Progenitor cell of endocrine pancreas (in vitro differentiated cells): ENCODE data around the gene AOPEP. TPM values are rescaled to one million over a fixed set of nuclear protein-coding genes. Genes with fewer than 3 reads are reported as not detected.

Source experiments
- DNase-seq: peaks from one replicate; pipeline ENCODE4 v3.0.0; 2021; ENCODE audit warnings: low spot score; ENCODE audit not compliant: unreplicated experiment
- H3K27ac Mint-ChIP-seq: 2 replicates; pipeline ENCODE4 v1.8.0; 2021; ENCODE audit warnings: mild to moderate bottlenecking, moderate library complexity, mixed read lengths
- H3K27me3 Mint-ChIP-seq: 2 replicates; pipeline ENCODE4 v1.8.0; 2021; ENCODE audit warnings: mixed read lengths
- H3K36me3 Mint-ChIP-seq: 2 replicates; pipeline ENCODE4 v1.8.0; 2022; ENCODE audit warnings: mixed read lengths; ENCODE audit not compliant: insufficient read depth
- H3K4me1 Mint-ChIP-seq: 2 replicates; pipeline ENCODE4 v1.8.0; 2021; ENCODE audit warnings: low read depth, mixed read lengths
- H3K4me3 Mint-ChIP-seq: 2 replicates; pipeline ENCODE4 v1.8.0; 2021; ENCODE audit warnings: low read depth, mild to moderate bottlenecking, moderate library complexity, mixed read lengths
- H3K9me3 Mint-ChIP-seq: 2 replicates; pipeline ENCODE4 v1.8.0; 2021; ENCODE audit warnings: low read depth, mixed read lengths
- total RNA-seq: library from RNA; stranded (reverse); gene quantifications from 2 replicates; pipeline ENCODE4 v1.2.1, GENCODE V29; 2021
- TF ChIP-seq, protein P1 (sequence below): fragments of 200-600 bp; sonication (generic); IDR thresholded peaks from one replicate; pipeline ENCODE4 v1.5.0; 2021; ENCODE audit warnings: antibody characterized with exemption, mild to moderate bottlenecking; ENCODE audit not compliant: unreplicated experiment

The AOPEP gene
- total RNA-seq, 1 donor from 2014 or later = 58.2 TPM

DNA sequence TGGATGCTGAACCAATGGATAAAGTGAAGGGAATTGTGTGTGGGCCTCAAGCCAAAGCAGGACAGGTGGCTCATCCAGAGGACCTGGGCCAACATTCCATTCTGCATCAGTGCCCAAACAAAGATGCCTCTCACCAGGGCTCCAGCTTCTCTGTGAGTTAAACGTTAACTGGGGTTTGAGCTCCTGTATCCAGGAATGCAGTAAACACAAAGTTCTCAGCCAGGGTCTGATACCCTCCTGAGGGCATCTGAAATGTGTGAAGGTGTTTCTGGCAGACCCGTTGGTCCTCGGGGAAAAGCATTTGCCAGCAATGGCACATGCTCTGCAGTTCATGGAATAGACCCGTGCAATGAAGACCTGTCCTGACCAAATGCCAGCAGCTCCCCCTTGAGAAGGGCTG is 33.9 kb upstream of the AOPEP start:
- Mint-ChIP-seq H3K4me1 (peaks cover 18% of the 10 kb centered on the region), H3K27ac (peak overlapping the region; percentile 49), H3K27me3 (no peaks in the 10 kb centered on the region), H3K4me3 (no peak overlapping the region), H3K36me3 (no peaks in the 10 kb centered on the region), H3K9me3 (no peaks in the 10 kb centered on the region)
- DNase-seq = no peak
- TF ChIP-seq, protein P1, sequence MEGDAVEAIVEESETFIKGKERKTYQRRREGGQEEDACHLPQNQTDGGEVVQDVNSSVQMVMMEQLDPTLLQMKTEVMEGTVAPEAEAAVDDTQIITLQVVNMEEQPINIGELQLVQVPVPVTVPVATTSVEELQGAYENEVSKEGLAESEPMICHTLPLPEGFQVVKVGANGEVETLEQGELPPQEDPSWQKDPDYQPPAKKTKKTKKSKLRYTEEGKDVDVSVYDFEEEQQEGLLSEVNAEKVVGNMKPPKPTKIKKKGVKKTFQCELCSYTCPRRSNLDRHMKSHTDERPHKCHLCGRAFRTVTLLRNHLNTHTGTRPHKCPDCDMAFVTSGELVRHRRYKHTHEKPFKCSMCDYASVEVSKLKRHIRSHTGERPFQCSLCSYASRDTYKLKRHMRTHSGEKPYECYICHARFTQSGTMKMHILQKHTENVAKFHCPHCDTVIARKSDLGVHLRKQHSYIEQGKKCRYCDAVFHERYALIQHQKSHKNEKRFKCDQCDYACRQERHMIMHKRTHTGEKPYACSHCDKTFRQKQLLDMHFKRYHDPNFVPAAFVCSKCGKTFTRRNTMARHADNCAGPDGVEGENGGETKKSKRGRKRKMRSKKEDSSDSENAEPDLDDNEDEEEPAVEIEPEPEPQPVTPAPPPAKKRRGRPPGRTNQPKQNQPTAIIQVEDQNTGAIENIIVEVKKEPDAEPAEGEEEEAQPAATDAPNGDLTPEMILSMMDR = no peak

DNA sequence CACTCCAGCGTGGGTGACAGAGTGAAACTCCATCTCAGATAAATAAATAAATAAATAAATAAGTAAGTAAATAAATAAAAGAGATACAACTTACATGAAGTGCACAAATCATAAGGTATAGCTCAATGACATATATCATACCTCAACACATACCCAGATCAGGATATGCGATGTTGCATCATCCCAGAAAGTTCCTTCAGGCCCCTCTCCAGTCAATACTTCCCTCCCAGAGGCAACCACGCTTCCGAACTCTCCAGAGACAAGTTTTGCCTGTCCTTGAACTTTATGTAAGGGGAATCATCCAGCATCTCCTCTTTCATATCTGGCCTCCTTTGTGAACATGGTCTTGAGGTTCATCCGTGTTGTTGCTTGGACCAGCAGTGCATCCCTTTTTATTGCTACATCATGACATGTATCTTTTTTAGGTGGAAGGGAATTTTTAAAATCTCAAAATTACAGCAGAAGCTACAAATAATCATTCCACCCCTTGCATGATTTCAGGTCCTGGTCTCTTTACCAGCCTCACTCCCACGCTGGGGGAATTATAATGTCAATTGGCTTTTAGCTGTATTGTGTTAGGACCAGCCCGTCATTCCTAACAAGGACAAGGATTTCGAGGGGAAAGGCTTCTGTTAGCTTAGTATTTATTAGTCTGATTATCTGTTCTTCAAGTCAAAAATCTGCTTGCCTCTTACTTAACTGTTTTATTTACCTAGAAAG is 32.9 kb upstream of the AOPEP start:
- no peaks in the 10 kb centered on the region for H3K9me3 Mint-ChIP-seq
- peak overlapping the region; percentile 45 for H3K27ac Mint-ChIP-seq
- H3K36me3 Mint-ChIP-seq = no peaks in the 10 kb centered on the region
- H3K4me1 Mint-ChIP-seq = peaks cover 18% of the 10 kb centered on the region
- DNase-seq = no peak
- H3K27me3 Mint-ChIP-seq = no peaks in the 10 kb centered on the region
- H3K4me3 Mint-ChIP-seq = no peak overlapping the region
- TF ChIP-seq, protein P1 = no peak

DNA sequence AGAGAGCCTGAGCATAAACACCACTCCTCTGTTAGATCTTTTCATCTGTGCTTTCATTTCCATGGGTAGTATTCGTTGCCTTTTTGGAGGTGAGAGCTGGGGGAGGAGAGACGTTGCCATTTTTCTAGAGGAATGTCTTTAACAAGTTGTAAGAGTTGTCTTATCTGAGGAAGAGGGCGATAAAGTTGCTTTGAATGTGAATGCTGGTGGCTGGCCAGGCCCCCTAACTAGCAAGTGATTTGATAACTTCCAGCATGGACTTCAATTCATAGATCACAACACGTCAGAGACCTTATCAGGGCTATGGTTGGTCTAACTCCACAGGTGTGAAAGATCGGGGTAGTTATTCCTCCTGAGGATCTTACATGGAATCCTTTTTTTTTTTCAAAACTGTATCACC is 30.0 kb upstream of the AOPEP start:
- no peak for DNase-seq
- TF ChIP-seq, protein P1 = no peak
- no peaks in the 10 kb centered on the region for H3K36me3 Mint-ChIP-seq
- H3K9me3 Mint-ChIP-seq = no peaks in the 10 kb centered on the region
- peaks cover 18% of the 10 kb centered on the region for H3K4me1 Mint-ChIP-seq
- no peak overlapping the region for H3K27ac Mint-ChIP-seq
- H3K4me3 Mint-ChIP-seq = no peak overlapping the region
- no peaks in the 10 kb centered on the region for H3K27me3 Mint-ChIP-seq

DNA sequence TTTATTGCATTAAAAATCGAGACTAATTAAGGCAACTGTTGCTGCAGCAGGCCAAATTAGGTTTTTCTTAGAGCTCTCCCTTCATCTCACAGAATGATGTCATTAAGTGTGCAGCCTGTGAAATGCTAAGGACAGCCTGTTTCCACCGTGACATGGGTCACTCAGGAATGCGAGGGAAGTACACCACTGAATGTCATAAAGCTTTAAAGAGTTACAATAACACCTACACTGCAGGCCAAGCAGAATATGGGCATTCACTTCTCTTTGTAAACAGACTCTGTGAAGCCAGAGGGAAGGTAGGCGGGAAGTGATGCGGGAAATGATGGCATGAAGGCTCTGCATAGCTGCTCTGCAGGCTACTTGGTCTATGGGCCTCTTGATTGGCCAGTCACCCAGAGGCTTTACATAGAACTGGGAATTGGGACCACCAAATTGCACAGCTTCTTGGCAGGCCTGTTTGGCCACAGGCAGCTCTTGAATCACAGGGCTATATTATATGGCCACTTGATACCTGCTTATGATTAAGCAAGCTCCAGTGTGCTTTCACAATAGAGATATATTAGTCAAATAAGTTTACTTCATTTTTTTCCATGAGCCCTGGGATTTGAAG is 28.4 kb upstream of the AOPEP start:
- Mint-ChIP-seq H3K27me3 (no peaks in the 10 kb centered on the region), H3K9me3 (no peaks in the 10 kb centered on the region), H3K27ac (no peak overlapping the region), H3K4me1 (peaks cover 12% of the 10 kb centered on the region), H3K4me3 (no peak overlapping the region), H3K36me3 (no peaks in the 10 kb centered on the region)
- TF ChIP-seq, protein P1 = no peak
- no peak for DNase-seq

DNA sequence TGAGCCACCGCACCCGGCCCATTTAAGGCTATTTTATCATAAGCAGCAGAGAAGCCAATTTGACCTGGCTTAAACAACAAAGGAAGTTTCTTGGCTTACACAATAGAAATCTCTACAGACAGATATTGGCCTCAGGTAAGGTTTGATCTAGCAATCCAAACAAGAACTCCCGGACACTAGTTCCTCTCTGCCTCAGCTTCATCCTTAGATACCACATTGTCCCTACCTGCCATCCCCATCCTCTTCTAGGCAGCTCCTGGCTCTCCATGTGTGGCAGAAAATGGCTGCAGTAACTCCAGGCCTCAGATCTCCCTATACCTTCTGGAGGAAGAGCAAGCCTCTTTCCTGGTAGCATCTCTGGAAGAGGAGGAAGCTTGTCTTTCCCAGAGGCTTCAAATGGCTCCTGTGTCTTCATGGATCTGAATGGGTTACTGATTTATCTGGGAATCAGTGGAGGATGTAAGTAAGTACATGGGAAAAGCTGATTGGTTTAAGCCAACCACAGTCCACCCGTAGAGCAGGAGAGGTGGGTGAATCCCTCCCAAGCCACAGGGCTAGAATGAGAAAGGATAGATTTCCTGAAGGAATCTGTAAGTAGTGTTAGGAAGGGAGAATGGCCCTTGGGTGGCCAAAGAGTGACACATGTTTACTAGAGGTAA is 26.7 kb upstream of the AOPEP start:
- Mint-ChIP-seq H3K4me1 (peaks cover 9% of the 10 kb centered on the region), H3K4me3 (no peak overlapping the region), H3K9me3 (no peaks in the 10 kb centered on the region), H3K36me3 (no peaks in the 10 kb centered on the region), H3K27me3 (no peaks in the 10 kb centered on the region), H3K27ac (no peak overlapping the region)
- TF ChIP-seq, protein P1 = no peak
- no peak for DNase-seq
